Muscle layer of colon (tissue), 2 donors: ENCODE results near the gene THAP8.

Source experiments
- H3K27ac ChIP-seq: one replicate; pipeline ENCODE4 v1.7.0; 2013; ENCODE audit warnings: low read depth, mild to moderate bottlenecking, low read length, moderate library complexity
- H3K27me3 ChIP-seq, 2 donors: one replicate each; pipeline ENCODE4 v1.7.0; 2013; ENCODE audit warnings: low read length in 2 of 2, mild to moderate bottlenecking in 2 of 2; ENCODE audit not compliant: insufficient read depth in 2 of 2, control insufficient read depth in 1 of 2
- H3K36me3 ChIP-seq: one replicate; pipeline ENCODE4 v1.7.0; 2013; ENCODE audit warnings: mild to moderate bottlenecking, low read length; ENCODE audit not compliant: insufficient read depth
- H3K4me1 ChIP-seq: one replicate; pipeline ENCODE4 v1.7.0; 2013; ENCODE audit warnings: mild to moderate bottlenecking, low read length; ENCODE audit not compliant: insufficient read depth
- H3K4me3 ChIP-seq, 2 donors: one replicate each; pipeline ENCODE4 v1.7.0; 2013; ENCODE audit warnings: low read length in 2 of 2, low read depth in 1 of 2, mild to moderate bottlenecking in 1 of 2, moderate library complexity in 1 of 2
- H3K9ac ChIP-seq: one replicate; pipeline ENCODE4 v1.7.0; 2013; ENCODE audit warnings: low read length
- H3K9me3 ChIP-seq: one replicate; pipeline ENCODE4 v1.7.0; 2013; ENCODE audit warnings: mild to moderate bottlenecking, low read length
- donor health status: abdominal sarcoma.
- donor health status: Adenocarcinoma of cecum.

THAP8 gene, protein sequence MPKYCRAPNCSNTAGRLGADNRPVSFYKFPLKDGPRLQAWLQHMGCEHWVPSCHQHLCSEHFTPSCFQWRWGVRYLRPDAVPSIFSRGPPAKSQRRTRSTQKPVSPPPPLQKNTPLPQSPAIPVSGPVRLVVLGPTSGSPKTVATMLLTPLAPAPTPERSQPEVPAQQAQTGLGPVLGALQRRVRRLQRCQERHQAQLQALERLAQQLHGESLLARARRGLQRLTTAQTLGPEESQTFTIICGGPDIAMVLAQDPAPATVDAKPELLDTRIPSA

DNA sequence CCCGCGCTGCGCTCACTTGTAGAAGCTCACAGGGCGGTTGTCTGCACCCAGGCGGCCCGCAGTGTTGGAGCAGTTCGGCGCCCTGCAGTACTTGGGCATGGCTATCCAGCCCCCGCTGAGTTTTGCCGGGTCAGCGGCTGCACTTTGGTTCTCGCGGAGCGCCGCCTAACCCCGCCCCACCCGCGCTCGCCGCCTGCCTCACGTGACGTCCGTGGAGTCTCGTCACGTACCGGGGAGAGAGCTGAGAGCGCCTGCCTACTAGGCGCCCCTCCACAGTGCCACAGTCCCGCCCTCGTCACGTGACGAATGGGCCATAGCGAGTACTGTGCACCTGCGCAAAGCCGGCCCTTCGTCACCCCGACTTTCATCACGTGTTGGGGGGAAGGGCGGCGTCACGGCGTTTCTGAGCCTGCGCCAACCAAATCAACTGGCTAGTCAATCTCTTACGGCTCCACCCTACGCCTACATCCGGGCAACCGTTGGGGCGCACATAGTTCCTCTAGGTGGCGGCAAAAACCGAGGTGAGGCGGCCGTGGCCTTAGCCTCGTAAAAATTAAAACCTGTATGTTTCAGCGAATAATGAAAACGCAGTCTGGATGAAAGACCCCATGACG, at the start of gene THAP8:
Gene THAP8 (minus strand): TSS at position 167 of the 614 bp plus-strand sequence. CDS start 68 bp downstream, at position 99.
- no peaks in the 10 kb centered on the region for H3K9me3 ChIP-seq
- peak within 1 kb of the TSS; percentile 65 for H3K9ac ChIP-seq
- peaks cover 20% of the 10 kb centered on the region for H3K4me1 ChIP-seq
- H3K27ac ChIP-seq = peak within 1 kb of the TSS; percentile 93
- peak within 1 kb of the TSS; percentile 62 to 98 for H3K4me3 ChIP-seq
- no peaks in the 10 kb centered on the region for H3K36me3 ChIP-seq
- no peaks in the 10 kb centered on the region for H3K27me3 ChIP-seq

DNA sequence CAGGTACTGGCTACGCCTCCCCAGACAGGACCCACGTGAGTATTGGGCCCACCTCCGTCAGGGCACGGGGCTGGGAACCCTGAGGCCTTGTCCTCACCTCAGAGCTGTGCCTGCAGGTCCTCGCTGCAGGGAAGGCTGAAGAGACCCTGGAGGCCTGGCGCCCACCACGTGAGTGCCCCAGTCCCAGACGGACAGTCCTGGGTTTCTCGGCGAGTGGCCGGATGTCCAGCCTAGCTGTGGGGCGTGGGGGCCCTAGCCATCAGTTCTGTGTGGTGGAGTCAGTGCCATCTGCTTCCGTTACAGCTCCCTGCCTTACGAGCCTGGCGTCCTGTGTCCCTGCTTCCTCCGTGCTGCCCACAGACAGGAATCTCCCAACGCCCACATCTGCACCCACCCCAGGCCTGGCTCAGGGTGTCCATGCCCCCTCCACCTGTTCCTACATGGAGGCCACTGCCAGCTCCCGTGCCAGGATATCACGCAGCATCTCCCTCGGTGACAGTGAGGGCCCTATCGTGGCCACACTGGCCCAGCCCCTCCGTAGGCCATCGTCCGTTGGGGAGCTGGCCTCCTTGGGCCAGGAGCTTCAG, 49.0 kb upstream of the THAP8 start:
- Histone ChIP-seq H3K9ac (no peak overlapping the region), H3K9me3 (no peaks in the 10 kb centered on the region), H3K27ac (no peak overlapping the region), H3K4me3 (no peak overlapping the region), H3K27me3 (no peaks in the 10 kb centered on the region), H3K36me3 (no peaks in the 10 kb centered on the region), H3K4me1 (no peaks in the 10 kb centered on the region)

DNA sequence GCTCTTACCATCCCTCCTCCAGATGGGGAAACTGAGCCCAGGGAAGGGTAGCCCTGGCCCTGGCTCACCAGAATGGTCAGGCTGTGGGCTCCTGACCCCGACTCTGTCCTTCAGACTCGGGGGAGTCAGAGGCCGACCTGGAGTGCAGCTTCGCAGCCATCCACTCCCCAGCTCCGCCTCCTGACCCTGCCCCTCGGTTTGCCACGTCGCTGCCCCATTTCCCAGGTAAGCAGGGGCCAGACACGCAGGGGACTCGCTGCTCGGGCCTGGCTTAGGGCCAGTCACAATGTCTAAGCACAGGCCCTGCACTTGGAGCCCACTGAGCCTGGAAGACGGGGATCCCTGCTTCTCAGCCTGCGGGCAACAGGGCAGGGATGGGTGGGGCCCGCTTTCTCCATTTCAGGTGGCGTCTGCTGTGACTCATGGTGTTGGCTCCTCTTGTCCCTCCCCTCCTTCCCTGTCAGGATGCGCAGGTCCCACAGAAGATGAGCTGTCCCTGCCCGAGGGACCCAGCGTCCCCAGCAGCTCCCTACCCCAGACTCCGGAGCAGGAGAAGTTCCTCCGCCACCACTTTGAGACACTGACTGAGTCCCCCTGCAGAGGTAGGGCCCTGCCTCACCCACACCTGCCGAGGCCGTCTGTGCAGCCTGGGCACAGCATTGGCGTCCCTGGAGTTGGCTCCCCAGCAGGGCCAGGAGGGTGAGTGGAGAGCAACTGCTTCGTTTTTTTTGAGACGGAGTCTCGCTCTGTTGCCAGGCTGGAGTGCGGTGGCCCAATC, 47.7 kb upstream of the THAP8 start:
- H3K27ac ChIP-seq = no peak overlapping the region
- H3K36me3 ChIP-seq = no peaks in the 10 kb centered on the region
- no peaks in the 10 kb centered on the region for H3K4me1 ChIP-seq
- H3K27me3 ChIP-seq = no peaks in the 10 kb centered on the region
- no peaks in the 10 kb centered on the region for H3K9me3 ChIP-seq
- no peak overlapping the region for H3K9ac ChIP-seq
- no peak overlapping the region for H3K4me3 ChIP-seq

DNA sequence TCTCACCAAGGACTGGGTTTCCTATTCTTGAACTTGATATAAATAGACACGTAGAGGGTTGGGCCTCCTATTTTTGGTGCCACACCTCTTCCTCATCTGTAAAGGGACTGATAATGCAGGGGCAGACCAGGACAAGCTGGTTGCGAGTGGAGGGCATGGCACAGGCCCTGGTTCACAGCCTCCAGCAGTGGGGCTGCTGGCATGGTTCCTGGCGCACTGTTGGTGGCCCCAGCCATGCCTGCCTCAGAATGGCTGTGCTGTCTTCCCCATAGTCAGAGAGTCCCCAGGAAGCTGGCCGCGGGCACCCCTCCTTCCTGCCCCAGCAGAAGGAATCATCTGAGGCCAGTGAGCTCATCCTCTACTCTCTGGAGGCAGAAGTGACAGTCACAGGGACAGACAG, 46.4 kb upstream of the THAP8 start:
- Histone ChIP-seq H3K36me3 (no peaks in the 10 kb centered on the region), H3K27me3 (no peaks in the 10 kb centered on the region), H3K4me3 (no peak overlapping the region), H3K27ac (no peak overlapping the region), H3K9ac (no peak overlapping the region), H3K9me3 (no peaks in the 10 kb centered on the region), H3K4me1 (no peaks in the 10 kb centered on the region)

DNA sequence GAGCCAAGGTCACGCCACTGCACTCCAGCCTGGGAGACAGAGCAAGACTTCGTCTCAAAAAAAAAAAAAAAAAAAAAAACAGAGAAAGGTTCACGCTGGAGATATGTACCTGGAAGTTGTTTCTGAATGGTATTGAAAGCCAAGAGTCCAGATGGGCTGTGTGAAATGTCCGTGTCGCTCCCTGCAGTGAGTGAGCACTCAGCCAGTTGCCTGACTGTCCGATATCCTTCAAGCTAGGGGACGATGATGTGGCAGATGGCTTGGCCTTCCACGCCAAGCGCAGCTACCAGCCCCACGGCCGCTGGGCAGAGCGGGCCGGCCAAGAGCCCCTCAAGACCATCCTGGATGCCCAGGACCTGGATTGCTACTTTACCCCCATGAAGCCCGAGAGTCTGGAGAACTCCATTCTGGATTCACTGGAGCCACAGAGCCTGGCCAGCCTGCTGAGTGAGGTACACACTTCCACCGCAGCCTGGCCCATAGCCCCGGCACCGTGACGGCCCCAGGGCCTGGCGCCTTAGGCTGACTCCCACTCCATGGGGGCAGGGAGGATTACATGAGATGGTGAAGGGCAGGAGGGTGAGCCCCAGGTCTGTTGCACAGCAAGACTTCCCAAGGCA, 45.2 kb upstream of the THAP8 start:
- Histone ChIP-seq H3K4me3 (no peak overlapping the region), H3K9me3 (no peaks in the 10 kb centered on the region), H3K9ac (no peak overlapping the region), H3K27me3 (no peaks in the 10 kb centered on the region), H3K4me1 (no peaks in the 10 kb centered on the region), H3K27ac (no peak overlapping the region), H3K36me3 (no peaks in the 10 kb centered on the region)

DNA sequence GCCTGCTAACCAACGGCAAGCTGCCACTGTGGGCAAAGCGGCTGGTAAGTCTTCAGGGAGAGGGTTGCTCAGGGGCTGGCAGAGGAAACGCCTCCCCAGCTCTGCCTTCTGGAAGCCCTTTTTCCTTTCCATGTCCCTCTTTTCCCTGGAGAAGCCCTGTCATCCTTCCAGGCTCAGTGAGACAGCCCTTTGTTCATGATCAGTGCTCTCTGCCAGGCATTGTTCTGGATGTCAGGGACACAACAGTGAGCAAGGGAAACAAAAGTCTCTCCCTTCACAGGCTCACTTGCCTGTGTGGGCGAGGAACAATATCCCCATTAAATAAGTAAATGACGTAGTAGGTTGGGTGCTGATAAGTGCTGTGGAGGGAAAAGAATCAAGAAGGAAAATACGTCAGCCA, 43.0 kb upstream of the THAP8 start:
- H3K27me3 ChIP-seq = no peaks in the 10 kb centered on the region
- H3K4me3 ChIP-seq = no peak overlapping the region
- H3K4me1 ChIP-seq = no peaks in the 10 kb centered on the region
- no peak overlapping the region for H3K27ac ChIP-seq
- H3K9me3 ChIP-seq = no peaks in the 10 kb centered on the region
- no peaks in the 10 kb centered on the region for H3K36me3 ChIP-seq
- H3K9ac ChIP-seq = no peak overlapping the region

DNA sequence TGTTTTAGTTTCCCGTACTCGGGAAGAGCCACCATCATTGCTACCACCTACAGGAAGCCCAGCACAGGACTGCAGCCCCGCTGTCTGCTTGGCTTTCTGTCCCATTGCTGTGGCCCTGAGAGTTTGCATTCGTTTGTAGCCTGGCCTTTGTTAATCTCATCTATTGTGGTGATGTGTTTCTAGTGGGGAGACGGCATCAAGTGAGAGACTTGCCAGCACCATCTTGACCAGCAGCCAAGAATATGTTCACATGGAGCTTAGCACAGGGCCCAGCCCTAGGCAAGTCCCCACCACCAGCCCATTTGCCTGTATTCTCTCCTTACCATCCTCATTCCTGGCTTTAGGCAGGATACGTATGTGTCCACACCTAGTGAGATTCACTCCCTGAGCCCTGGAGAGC, 39.6 kb upstream of the THAP8 start:
- H3K9me3 ChIP-seq = no peaks in the 10 kb centered on the region
- H3K27ac ChIP-seq = no peak overlapping the region

DNA sequence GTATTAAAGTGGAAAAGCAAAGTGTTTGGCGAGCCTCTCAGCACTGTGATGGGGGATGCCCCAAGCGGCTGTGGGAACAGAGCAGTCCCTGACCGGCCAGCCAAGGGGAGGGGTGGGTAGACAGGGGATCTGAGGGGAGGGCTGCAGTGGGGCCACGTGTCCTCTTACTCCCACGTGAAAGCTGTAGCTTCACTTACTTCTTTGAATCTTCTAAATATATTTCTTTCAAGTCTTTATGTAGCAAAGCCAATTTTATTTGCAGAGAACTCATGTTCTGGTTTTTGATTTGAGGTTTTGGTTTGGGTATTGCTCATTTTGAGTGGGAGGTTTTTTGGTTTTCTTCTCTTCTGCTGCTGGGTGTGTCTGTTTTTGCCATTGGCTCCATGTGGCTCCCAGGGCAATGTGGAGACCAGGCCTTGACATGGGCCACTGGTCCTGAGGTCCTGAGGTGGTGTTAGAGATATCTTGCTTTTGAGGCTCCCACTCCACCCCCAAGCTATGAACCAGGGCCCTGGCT, 39.1 kb upstream of the THAP8 start:
- Histone ChIP-seq H3K27me3 (no peaks in the 10 kb centered on the region), H3K4me3 (no peak overlapping the region), H3K4me1 (no peaks in the 10 kb centered on the region), H3K9me3 (no peaks in the 10 kb centered on the region), H3K36me3 (no peaks in the 10 kb centered on the region), H3K27ac (no peak overlapping the region), H3K9ac (no peak overlapping the region)

More for the DNA sequence above, 39.6 kb upstream of the THAP8 start:
- Histone ChIP-seq H3K4me1 (no peaks in the 10 kb centered on the region), H3K9ac (no peak overlapping the region), H3K27me3 (no peaks in the 10 kb centered on the region), H3K36me3 (no peaks in the 10 kb centered on the region), H3K4me3 (no peak overlapping the region)

DNA sequence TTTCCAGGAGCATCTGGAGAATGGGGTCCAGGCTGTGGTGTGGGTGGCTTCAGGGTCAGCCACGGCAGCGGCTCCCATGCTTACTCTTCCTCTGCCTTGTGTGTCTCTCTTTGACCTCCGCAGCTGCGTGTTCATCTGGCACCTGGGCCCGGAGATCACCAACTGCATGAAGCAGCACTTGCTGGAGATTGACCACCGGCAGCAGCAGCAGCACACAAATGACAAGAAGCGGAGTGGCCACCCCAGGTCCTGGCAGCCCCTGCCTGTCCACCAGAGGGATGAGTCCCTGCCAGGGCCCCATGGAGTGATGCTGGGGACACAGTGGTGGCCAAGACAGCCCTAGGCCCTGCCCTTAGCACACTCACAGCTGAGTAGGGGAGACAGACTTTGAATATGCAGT, 38.5 kb upstream of the THAP8 start:
- Histone ChIP-seq H3K9me3 (no peaks in the 10 kb centered on the region), H3K4me3 (no peak overlapping the region), H3K9ac (no peak overlapping the region), H3K27ac (no peak overlapping the region), H3K4me1 (no peaks in the 10 kb centered on the region), H3K36me3 (no peaks in the 10 kb centered on the region), H3K27me3 (no peaks in the 10 kb centered on the region)

DNA sequence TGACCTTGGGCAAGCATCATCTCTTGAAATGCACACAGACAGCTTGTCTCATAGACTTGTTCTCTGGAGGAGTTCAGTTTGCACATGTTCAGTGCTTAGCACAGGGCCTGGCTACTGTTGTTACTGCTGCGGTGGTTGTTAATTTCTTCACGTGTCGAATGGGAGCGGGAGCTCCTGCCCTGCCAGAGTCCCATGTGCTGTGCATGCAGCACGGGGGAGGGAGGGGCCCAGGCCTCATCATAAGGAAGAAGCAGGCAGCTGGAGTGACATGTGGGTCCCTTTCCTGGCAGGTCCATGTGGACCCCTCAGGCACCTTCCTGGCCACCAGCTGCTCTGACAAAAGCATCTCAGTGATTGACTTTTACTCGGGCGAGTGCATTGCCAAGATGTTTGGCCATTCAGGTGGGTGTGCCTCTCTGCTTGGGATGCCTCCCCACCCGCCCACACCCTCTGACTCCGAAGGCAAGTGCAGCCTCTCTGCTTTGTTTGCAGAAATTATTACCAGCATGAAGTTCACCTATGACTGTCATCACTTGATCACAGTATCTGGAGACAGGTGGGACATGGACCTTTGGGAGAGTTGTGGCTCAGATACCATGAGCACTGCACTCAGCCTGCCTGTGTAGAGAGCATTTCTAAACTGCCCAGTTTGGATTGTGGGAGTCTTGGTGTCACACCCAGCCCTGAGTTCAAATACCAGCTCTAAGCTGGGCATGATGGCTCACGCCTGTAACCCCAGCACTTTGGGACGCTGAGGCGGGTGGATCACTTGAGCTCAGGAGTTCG, 37.0 kb upstream of the THAP8 start:
- no peaks in the 10 kb centered on the region for H3K36me3 ChIP-seq
- H3K27ac ChIP-seq = no peak overlapping the region
- no peaks in the 10 kb centered on the region for H3K4me1 ChIP-seq
- H3K9ac ChIP-seq = no peak overlapping the region
- no peak overlapping the region for H3K4me3 ChIP-seq
- H3K27me3 ChIP-seq = no peaks in the 10 kb centered on the region
- no peaks in the 10 kb centered on the region for H3K9me3 ChIP-seq
